H9 (cell line): ENCODE data around the gene TCERG1L. TPM values are rescaled to one million over a fixed set of nuclear protein-coding genes. Genes with fewer than 3 reads are reported as not detected.

ENCODE experiments used
- DNase-seq: peaks from one replicate; pipeline ENCODE4 v3.0.0-alpha.2; 2017
- H2AFZ ChIP-seq: one replicate; pipeline ENCODE4 v1.6.1; 2013; ENCODE audit warnings: mild to moderate bottlenecking, low read length, control low read depth, moderate library complexity
- H2AK5ac ChIP-seq: 2 replicates; pipeline ENCODE4 v1.6.1; 2013; ENCODE audit warnings: low read length, control low read depth, mixed read lengths; ENCODE audit not compliant: insufficient read length
- H2BK120ac ChIP-seq: one replicate; pipeline ENCODE4 v1.6.1; 2013; ENCODE audit warnings: low read depth, mild to moderate bottlenecking, low read length, control low read depth, inconsistent platforms; ENCODE audit not compliant: poor library complexity, severe bottlenecking
- H2BK12ac ChIP-seq: 2 replicates; pipeline ENCODE4 v1.6.1; 2013; ENCODE audit warnings: low read length, control low read depth, mixed read lengths, low read depth; ENCODE audit not compliant: insufficient read length
- H2BK15ac ChIP-seq: 2 replicates; pipeline ENCODE4 v1.6.1; 2013; ENCODE audit warnings: low read depth, low read length, control low read depth
- H2BK20ac ChIP-seq: one replicate; pipeline ENCODE4 v1.6.1; 2013; ENCODE audit warnings: low read depth, mild to moderate bottlenecking, low read length, control low read depth, inconsistent platforms; ENCODE audit not compliant: poor library complexity, severe bottlenecking
- H2BK5ac ChIP-seq: 2 replicates; pipeline ENCODE4 v1.6.1; 2013; ENCODE audit warnings: low read length, control low read depth, mixed read lengths; ENCODE audit not compliant: insufficient read length
- H3K14ac ChIP-seq: 2 replicates; pipeline ENCODE4 v1.6.1; 2013; ENCODE audit warnings: low read length, control low read depth; ENCODE audit not compliant: insufficient read depth
- H3K18ac ChIP-seq: 2 replicates; pipeline ENCODE4 v1.6.1; 2013; ENCODE audit warnings: low read depth, mild to moderate bottlenecking, mixed read lengths, low read length, control low read depth; ENCODE audit not compliant: insufficient read length
- H3K23ac ChIP-seq: 2 replicates; pipeline ENCODE4 v1.6.1; 2013; ENCODE audit warnings: low read length, control low read depth, mixed read lengths, low read depth; ENCODE audit not compliant: insufficient read length
- H3K23me2 ChIP-seq: 2 replicates; pipeline ENCODE4 v1.6.1; 2013; ENCODE audit warnings: low read depth, mild to moderate bottlenecking, mixed read lengths, low read length, control low read depth; ENCODE audit not compliant: insufficient read length, poor library complexity, severe bottlenecking
- H3K27ac ChIP-seq: 2 replicates; pipeline ENCODE4 v1.5.1; 2013; ENCODE audit warnings: low read length, control low read depth, mixed read lengths, low read depth; ENCODE audit not compliant: insufficient read length
- H3K27me3 ChIP-seq: 2 replicates; pipeline ENCODE4 v1.6.1; 2013; ENCODE audit warnings: low read length, control low read depth, inconsistent platforms; ENCODE audit not compliant: insufficient read depth
- H3K4ac ChIP-seq: 2 replicates; pipeline ENCODE4 v1.6.1; 2013; ENCODE audit warnings: low read depth, mild to moderate bottlenecking, control low read depth, inconsistent platforms, low read length, moderate library complexity
- H3K4me1 ChIP-seq: 2 replicates; pipeline ENCODE4 v1.6.1; 2013; ENCODE audit warnings: low read length, control low read depth, inconsistent platforms; ENCODE audit not compliant: insufficient read depth
- H3K4me2 ChIP-seq: 2 replicates; pipeline ENCODE4 v1.6.1; 2013; ENCODE audit warnings: low read length, control low read depth, mixed read lengths; ENCODE audit not compliant: insufficient read length, insufficient read depth
- H3K56ac ChIP-seq: 2 replicates; pipeline ENCODE4 v1.6.1; 2013; ENCODE audit warnings: low read depth, mild to moderate bottlenecking, mixed read lengths, low read length, control low read depth; ENCODE audit not compliant: insufficient read length
- H3K79me1 ChIP-seq: 2 replicates; pipeline ENCODE4 v1.6.1; 2013; ENCODE audit warnings: low read depth, mild to moderate bottlenecking, moderate library complexity, low read length, control low read depth, inconsistent platforms; ENCODE audit not compliant: insufficient read depth, poor library complexity, severe bottlenecking
- H3K79me2 ChIP-seq: 2 replicates; pipeline ENCODE4 v1.6.1; 2013; ENCODE audit warnings: low read length, control low read depth, inconsistent platforms; ENCODE audit not compliant: insufficient read depth
- H3K9ac ChIP-seq: 2 replicates; pipeline ENCODE4 v1.6.1; 2013; ENCODE audit warnings: low read length, control low read depth, mixed read lengths; ENCODE audit not compliant: insufficient read length; ENCODE audit errors: extremely low read depth
- H3K9me3 ChIP-seq: one replicate; pipeline ENCODE4 v1.6.1; 2013; ENCODE audit warnings: low read depth, low read length, inconsistent platforms; ENCODE audit not compliant: control insufficient read depth
- H3T11ph ChIP-seq: one replicate; pipeline ENCODE4 v1.6.1; 2013; ENCODE audit warnings: mild to moderate bottlenecking, low read length, control low read depth, inconsistent platforms
- H4K20me1 ChIP-seq: one replicate; pipeline ENCODE4 v1.6.1; 2013; ENCODE audit not compliant: control insufficient read depth, insufficient read length, insufficient read depth
- H4K5ac ChIP-seq: 2 replicates; pipeline ENCODE4 v1.6.1; 2013; ENCODE audit warnings: low read depth, mild to moderate bottlenecking, mixed read lengths, low read length, control low read depth; ENCODE audit not compliant: insufficient read length
- H4K8ac ChIP-seq: replicated peaks from 2 replicates; pipeline ENCODE4 v1.6.1; 2013; ENCODE audit warnings: low read length, control low read depth, mixed read lengths, low read depth; ENCODE audit not compliant: insufficient read length
- H4K91ac ChIP-seq: 2 replicates; pipeline ENCODE4 v1.6.1; 2013; ENCODE audit warnings: low read depth, mild to moderate bottlenecking, moderate library complexity, mixed read lengths, low read length, control low read depth; ENCODE audit not compliant: insufficient read length
- H3K27ac Mint-ChIP-seq, 3 experiments: 2 replicates in 2 of 3; 3 replicates in 1 of 3; pipeline ENCODE4 v1.8.0; 2020 to 2021; ENCODE audit warnings: mixed read lengths in 3 of 3, mild to moderate bottlenecking in 1 of 3, moderate library complexity in 1 of 3
- H3K27me3 Mint-ChIP-seq: 2 replicates; pipeline ENCODE4 v1.8.0; 2021; ENCODE audit warnings: low read depth, mild to moderate bottlenecking, moderate library complexity, mixed read lengths
- H3K36me3 Mint-ChIP-seq, 3 experiments: 2 replicates in 2 of 3; 3 replicates in 1 of 3; pipeline ENCODE4 v1.8.0; 2020 to 2021; ENCODE audit warnings: low read depth in 3 of 3, mixed read lengths in 3 of 3; ENCODE audit not compliant: insufficient read depth in 1 of 3
- H3K4me1 Mint-ChIP-seq, 2 experiments: 2 replicates each; pipeline ENCODE4 v1.8.0; 2020; ENCODE audit warnings: mixed read lengths in 2 of 2
- H3K4me3 Mint-ChIP-seq, 2 experiments: 2 replicates in 1 of 2; 3 replicates in 1 of 2; pipeline ENCODE4 v1.8.0; 2020 to 2021; ENCODE audit warnings: mild to moderate bottlenecking in 2 of 2, mixed read lengths in 2 of 2, moderate library complexity in 1 of 2
- H3K9me3 Mint-ChIP-seq, 2 experiments: 2 replicates in 1 of 2; 3 replicates in 1 of 2; pipeline ENCODE4 v1.8.0; 2020; ENCODE audit warnings: mild to moderate bottlenecking in 2 of 2, mixed read lengths in 2 of 2, moderate library complexity in 1 of 2
- WGBS: extraction: QIAGEN DNeasy Blood & Tissue Kit; methylation state at CpG from one replicate; pipeline ENCODE4 v1.1.7; 2013; ENCODE audit warnings: missing lambda C conversion rate, low lambda C conversion rate, mixed read lengths; ENCODE audit not compliant: insufficient read length; ENCODE audit errors: extremely low coverage; 5-methylcytosine and 5-hydroxymethylcytosine counted together
- total RNA-seq: library from RNA; stranded (reverse); gene quantifications from 2 replicates; pipeline ENCODE4 v1.2.1, GENCODE V29; 2021
- TF ChIP-seq, protein P1 (sequence below): fragments of 200-600 bp; sonication (generic); conservative IDR thresholded peaks from 3 replicates; pipeline ENCODE4 v1.8.0; 2021; ENCODE audit warnings: antibody characterized with exemption, mild to moderate bottlenecking

TCERG1L gene
- total RNA-seq, 1 experiment from 2014 or later, result 3.3 TPM

- Mint-ChIP-seq H3K36me3 (no peaks in the 10 kb centered on the region; a peak in 1 of 7 replicates), H3K27ac (no peak overlapping the region), H3K4me1 (peaks cover 10 to 11% of the 10 kb centered on the region in 2 experiments), H3K4me3 (no peak overlapping the region), H3K27me3 (peaks cover 24% of the 10 kb centered on the region), H3K9me3 (no peaks in the 10 kb centered on the region; a peak in 2 of 5 replicates)
- Histone ChIP-seq H2BK12ac (no peak overlapping the region), H3T11ph (no peak overlapping the region), H4K20me1 (no peaks in the 10 kb centered on the region), H3K56ac (no peak overlapping the region), H3K9ac (no peak overlapping the region), H4K91ac (no peak overlapping the region), H2BK15ac (no peak overlapping the region), H3K27me3 (no peaks in the 10 kb centered on the region), H3K4me2 (no peak overlapping the region), H3K79me1 (no peaks in the 10 kb centered on the region), H3K23ac (no peak overlapping the region), H3K14ac (no peak overlapping the region), H2BK120ac (no peak overlapping the region), H2AFZ (no peak overlapping the region), H2BK5ac (no peak overlapping the region), H4K5ac (no peak overlapping the region), H3K9me3 (no peaks in the 10 kb centered on the region), H3K23me2 (no peaks in the 10 kb centered on the region), H3K27ac (no peak overlapping the region), H2AK5ac (no peak overlapping the region), H3K4ac (no peak overlapping the region), H3K4me1 (0 out of 2 replicates have a peak, but pooled peaks cover 4% of the 10 kb centered on the region), H3K18ac (no peak overlapping the region), H3K79me2 (no peaks in the 10 kb centered on the region; the same call in 1 of the 2 replicates), H2BK20ac (no peak overlapping the region), H4K8ac (no peak overlapping the region)
- TF ChIP-seq, protein P1, sequence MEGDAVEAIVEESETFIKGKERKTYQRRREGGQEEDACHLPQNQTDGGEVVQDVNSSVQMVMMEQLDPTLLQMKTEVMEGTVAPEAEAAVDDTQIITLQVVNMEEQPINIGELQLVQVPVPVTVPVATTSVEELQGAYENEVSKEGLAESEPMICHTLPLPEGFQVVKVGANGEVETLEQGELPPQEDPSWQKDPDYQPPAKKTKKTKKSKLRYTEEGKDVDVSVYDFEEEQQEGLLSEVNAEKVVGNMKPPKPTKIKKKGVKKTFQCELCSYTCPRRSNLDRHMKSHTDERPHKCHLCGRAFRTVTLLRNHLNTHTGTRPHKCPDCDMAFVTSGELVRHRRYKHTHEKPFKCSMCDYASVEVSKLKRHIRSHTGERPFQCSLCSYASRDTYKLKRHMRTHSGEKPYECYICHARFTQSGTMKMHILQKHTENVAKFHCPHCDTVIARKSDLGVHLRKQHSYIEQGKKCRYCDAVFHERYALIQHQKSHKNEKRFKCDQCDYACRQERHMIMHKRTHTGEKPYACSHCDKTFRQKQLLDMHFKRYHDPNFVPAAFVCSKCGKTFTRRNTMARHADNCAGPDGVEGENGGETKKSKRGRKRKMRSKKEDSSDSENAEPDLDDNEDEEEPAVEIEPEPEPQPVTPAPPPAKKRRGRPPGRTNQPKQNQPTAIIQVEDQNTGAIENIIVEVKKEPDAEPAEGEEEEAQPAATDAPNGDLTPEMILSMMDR, result no peak
- DNase-seq, result no peak
- no CpG with 5 or more reads among the region's 11 CpGs for whole genome bisulfite sequencing
Observed at GRCh38 chr10:131345691-131346090, 34.2 kb upstream of the TCERG1L start.
